T-cell (primary cell): ENCODE results near the gene GRID1. TPM values are rescaled to one million over a fixed set of nuclear protein-coding genes. Genes with fewer than 3 reads are reported as not detected.

ENCODE experiments used
- ATAC-seq, 4 experiments: fragments of 200-7000 bp in 3 of 4; fragments of 150-1000 bp in 1 of 4; cut with Tn5 transposase; replicated peaks in 1 of 4; 1 replicate in 3 of 4; 2 replicates in 1 of 4; pipeline ENCODE4 v1.10.0; 2021; ENCODE audit warnings: moderate library complexity in 3 of 4, mild to moderate bottlenecking in 2 of 4, moderate number of reproducible peaks in 1 of 4
- CTCF ChIA-PET, 2 donors: fragments of 300-600 bp; sonication (Branson Sonifier 250); formaldehyde crosslinking; loops; one replicate each; lab custom pipeline; 2022; ENCODE audit warnings: antibody characterized with exemption in 2 of 2; lab: Charles Lee
- POLR2A ChIA-PET, 2 donors: fragments of 300-600 bp; sonication (Branson Sonifier 250); formaldehyde crosslinking; loops; one replicate each; lab custom pipeline; 2022; ENCODE audit warnings: antibody characterized with exemption in 2 of 2; lab: Charles Lee
- DNase-seq, 35 experiments: peaks; one replicate each; pipeline versions ENCODE4 v3.0.0 to v3.0.0-alpha.2; 2013 to 2023
- H3K27ac ChIP-seq: one replicate; pipeline ENCODE4 v1.5.1; 2013; ENCODE audit warnings: low read length
- H3K27me3 ChIP-seq, 2 experiments: replicated peaks in 1 of 2; 1 replicate in 1 of 2; 2 replicates in 1 of 2; pipeline versions ENCODE4 v1.6.1 to v1.7.0; 2013; ENCODE audit warnings: low read length in 1 of 2, mixed read lengths in 1 of 2; ENCODE audit not compliant: control insufficient read depth in 2 of 2, insufficient read depth in 2 of 2; ENCODE audit errors: extremely low read depth in 1 of 2
- H3K36me3 ChIP-seq, 2 donors: 1 replicate in 1 of 2; 2 replicates in 1 of 2; pipeline versions ENCODE4 v1.6.1 to v1.7.0; 2013; ENCODE audit warnings: low read length in 1 of 2; ENCODE audit not compliant: control insufficient read depth in 2 of 2, insufficient read depth in 1 of 2; ENCODE audit errors: extremely low read depth in 1 of 2
- H3K4me1 ChIP-seq, 2 experiments: 1 replicate in 1 of 2; 2 replicates in 1 of 2; pipeline versions ENCODE4 v1.6.1 to v1.7.0; 2013; ENCODE audit warnings: low read length in 2 of 2, mixed read lengths in 1 of 2; ENCODE audit not compliant: insufficient read depth in 2 of 2, control insufficient read depth in 1 of 2; ENCODE audit errors: extremely low read depth in 1 of 2
- H3K4me3 ChIP-seq, 2 donors: 1 replicate in 1 of 2; 2 replicates in 1 of 2; pipeline versions ENCODE4 v1.5.1 to v1.7.0; 2013; ENCODE audit warnings: mild to moderate bottlenecking in 2 of 2, low read length in 1 of 2, moderate library complexity in 1 of 2; ENCODE audit not compliant: control insufficient read depth in 1 of 2; ENCODE audit errors: extremely low read depth in 1 of 2
- H3K9me3 ChIP-seq: 2 replicates; pipeline ENCODE4 v1.7.0; 2013
- H3K27ac Mint-ChIP-seq, 2 donors: one replicate each; pipeline ENCODE4 v1.8.0; 2020 to 2021; ENCODE audit warnings: mild to moderate bottlenecking in 2 of 2, mixed read lengths in 2 of 2
- H3K27me3 Mint-ChIP-seq, 2 donors: one replicate each; pipeline ENCODE4 v1.8.0; 2021 to 2022; ENCODE audit warnings: mixed read lengths in 2 of 2
- H3K36me3 Mint-ChIP-seq: one replicate; pipeline ENCODE4 v1.8.0; 2021; ENCODE audit warnings: mixed read lengths
- H3K4me1 Mint-ChIP-seq, 3 donors: one replicate each; pipeline ENCODE4 v1.8.0; 2020 to 2022; ENCODE audit warnings: mixed read lengths in 3 of 3, mild to moderate bottlenecking in 1 of 3
- H3K4me3 Mint-ChIP-seq, 3 donors: one replicate each; pipeline ENCODE4 v1.8.0; 2020 to 2022; ENCODE audit warnings: mild to moderate bottlenecking in 3 of 3, mixed read lengths in 3 of 3, moderate library complexity in 3 of 3
- H3K9me3 Mint-ChIP-seq, 3 donors: one replicate each; pipeline ENCODE4 v1.8.0; 2020 to 2022; ENCODE audit warnings: mixed read lengths in 3 of 3
- WGBS: methylation state at CpG from one replicate; pipeline ENCODE4 v1.1.5; 2013; ENCODE audit warnings: missing lambda C conversion rate; ENCODE audit not compliant: insufficient coverage; 5-methylcytosine and 5-hydroxymethylcytosine counted together
- total RNA-seq, 35 experiments: library from RNA in 6 of 35; stranded (reverse) in 6 of 35; fragments of 120-200 nt in 1 of 35; gene quantifications; one replicate each; pipeline versions ENCODE4 v1.2.1 to v1.2.4 and lab custom pipeline; 2013 to 2026

The GRID1 gene
- total RNA-seq, 5 donors from 2014 or later (not counting 1 experiment from before 2014, with no cell fraction given): 0.68 TPM; not detected in 4

DNA sequence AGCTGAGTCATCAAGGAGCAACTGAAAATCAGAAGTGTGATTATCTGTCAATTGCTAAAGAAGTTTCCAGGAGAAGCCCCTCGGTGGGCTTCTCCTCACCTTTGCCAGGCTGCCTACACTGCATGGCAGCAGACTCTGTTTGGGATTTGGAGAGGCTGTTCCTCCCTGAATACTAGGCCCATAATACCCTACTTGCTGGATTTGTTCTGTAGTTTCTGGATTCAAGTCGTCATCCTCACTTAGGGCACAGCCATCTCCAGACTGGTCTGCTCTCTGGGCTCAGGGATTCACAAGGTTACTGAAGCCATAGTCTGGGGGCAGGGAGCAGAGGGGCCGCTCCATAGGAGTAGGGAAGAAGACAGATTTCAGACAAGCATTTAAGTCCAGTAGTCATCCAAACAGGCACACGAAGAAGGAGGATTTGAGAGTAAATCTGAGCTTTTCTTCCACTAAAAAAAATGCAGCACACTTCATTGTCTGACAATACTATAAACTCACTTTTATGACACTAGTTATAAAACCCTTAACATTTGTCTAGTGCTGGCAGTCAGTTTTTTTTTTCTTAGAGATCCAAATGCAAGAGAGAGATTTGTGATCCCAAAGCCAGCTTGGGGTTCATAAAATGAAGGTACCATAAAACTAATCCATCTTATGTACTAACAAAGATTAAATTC lies 723.3 kb downstream of the GRID1 start:
- ChIA-PET CTCF (no interaction called here), POLR2A (interaction anchor here in 1 of 2 donors (0.6 kb wide), 1 partner anchor 13 kb away, joined by 3 read pairs; no protein-coding TSS in a partner anchor)
- H3K36me3 ChIP-seq: no peaks in the 10 kb centered on the region
- H3K27me3 Mint-ChIP-seq: peaks cover 0 to under 1% of the 10 kb centered on the region in 2 donors
- no peaks in the 10 kb centered on the region for H3K4me1 ChIP-seq
- no peaks in the 10 kb centered on the region for H3K9me3 Mint-ChIP-seq
- no peaks in the 10 kb centered on the region for H3K27me3 ChIP-seq
- WGBS: 63% methylated on average over 2 of the region's 4 CpGs
- no peaks in the 10 kb centered on the region for H3K9me3 ChIP-seq
- H3K4me3 ChIP-seq: no peak overlapping the region
- H3K4me3 Mint-ChIP-seq: no peak overlapping the region
- ATAC-seq: no peak
- H3K4me1 Mint-ChIP-seq: no peaks in the 10 kb centered on the region
- H3K36me3 Mint-ChIP-seq: no peaks in the 10 kb centered on the region
- H3K27ac ChIP-seq: no peak overlapping the region
- no peak for DNase-seq
- H3K27ac Mint-ChIP-seq: no peak overlapping the region

DNA sequence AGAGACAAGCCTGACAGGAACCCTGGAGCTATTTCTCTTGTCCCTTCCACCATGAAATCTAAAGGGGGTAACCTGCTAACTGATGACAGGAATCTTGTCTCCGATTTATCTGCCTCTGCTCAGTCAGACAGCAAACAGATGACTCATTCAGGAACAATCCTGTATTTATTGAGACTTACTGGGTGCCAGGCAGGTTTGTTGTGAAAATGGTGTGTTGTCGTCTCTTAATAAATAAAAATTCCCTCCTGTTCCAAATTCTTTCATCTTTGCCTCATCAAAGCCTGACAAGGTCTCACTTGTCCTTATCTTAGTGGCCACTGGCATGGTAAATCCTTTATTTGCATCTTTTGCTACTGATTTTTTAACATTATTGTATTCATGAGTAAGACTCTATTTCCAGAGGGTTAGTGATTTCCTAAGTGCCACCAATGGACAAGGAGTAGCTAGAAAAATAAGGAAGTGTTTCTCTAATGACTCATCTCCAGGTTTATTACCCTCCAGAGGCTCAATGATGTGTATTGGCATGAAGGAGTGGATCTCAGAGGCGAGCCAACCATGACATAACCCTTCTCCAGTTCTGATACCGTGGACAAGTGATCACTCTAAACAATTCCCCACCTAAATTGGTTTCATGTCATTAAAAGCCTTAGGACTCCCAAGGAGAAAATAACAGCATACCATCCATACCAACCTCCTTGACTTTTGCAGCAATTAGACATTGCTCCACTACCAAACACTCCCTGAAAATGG lies 724.0 kb downstream of the GRID1 start:
- Mint-ChIP-seq H3K4me3 (no peak overlapping the region), H3K9me3 (no peaks in the 10 kb centered on the region), H3K27me3 (no peaks in the 10 kb centered on the region), H3K27ac (no peak overlapping the region), H3K36me3 (no peaks in the 10 kb centered on the region), H3K4me1 (no peaks in the 10 kb centered on the region)
- no peak overlapping the region for H3K27ac ChIP-seq
- H3K4me3 ChIP-seq: no peak overlapping the region
- H3K36me3 ChIP-seq: no peaks in the 10 kb centered on the region
- H3K4me1 ChIP-seq: no peaks in the 10 kb centered on the region
- H3K27me3 ChIP-seq: no peaks in the 10 kb centered on the region
- ATAC-seq (no peak), DNase-seq (no peak)
- ChIA-PET POLR2A (no interaction called here), CTCF (no interaction called here)
- H3K9me3 ChIP-seq: no peaks in the 10 kb centered on the region
- 25% methylated on average over 1 of the region's 4 CpGs for WGBS

DNA sequence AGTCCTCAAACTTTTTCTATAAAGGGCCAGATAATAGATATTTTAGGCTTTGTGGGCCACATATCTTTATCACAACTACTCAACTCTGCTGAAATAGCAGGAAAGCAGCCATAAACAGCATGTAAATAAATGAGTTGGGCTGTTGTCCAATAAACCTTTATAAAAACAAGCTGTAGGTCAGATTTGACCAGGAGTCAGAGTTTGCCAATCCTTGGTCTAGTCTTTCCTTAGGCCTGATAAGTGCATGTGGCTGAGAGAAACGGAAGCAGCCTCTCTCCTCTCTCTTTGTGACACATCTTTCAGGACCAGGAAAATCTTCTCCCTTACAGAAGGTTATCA lies 724.5 kb downstream of the GRID1 start:
- Histone ChIP-seq H3K27me3 (no peaks in the 10 kb centered on the region), H3K4me1 (no peaks in the 10 kb centered on the region), H3K27ac (no peak overlapping the region), H3K4me3 (no peak overlapping the region), H3K36me3 (no peaks in the 10 kb centered on the region), H3K9me3 (no peaks in the 10 kb centered on the region)
- ATAC-seq: no peak
- DNase-seq: no peak
- Mint-ChIP-seq H3K36me3 (no peaks in the 10 kb centered on the region), H3K27me3 (no peaks in the 10 kb centered on the region), H3K4me3 (no peak overlapping the region), H3K27ac (no peak overlapping the region), H3K9me3 (no peaks in the 10 kb centered on the region), H3K4me1 (no peaks in the 10 kb centered on the region)
- 100% methylated on average over 1 of the region's 1 CpG for WGBS
- ChIA-PET POLR2A (no interaction called here), CTCF (no interaction called here)

GRCh38 chr10:85641479-85642009 lies 725.1 kb downstream of the GRID1 start:
- Mint-ChIP-seq H3K27ac (no peak overlapping the region), H3K27me3 (no peaks in the 10 kb centered on the region), H3K36me3 (no peaks in the 10 kb centered on the region), H3K4me1 (no peaks in the 10 kb centered on the region), H3K9me3 (no peaks in the 10 kb centered on the region), H3K4me3 (no peak overlapping the region)
- 77% methylated on average over 5 of the region's 6 CpGs for WGBS
- Histone ChIP-seq H3K9me3 (no peaks in the 10 kb centered on the region), H3K27me3 (no peaks in the 10 kb centered on the region), H3K27ac (no peak overlapping the region), H3K36me3 (no peaks in the 10 kb centered on the region), H3K4me3 (no peak overlapping the region), H3K4me1 (no peaks in the 10 kb centered on the region)
- ATAC-seq: no peak
- ChIA-PET POLR2A (no interaction called here), CTCF (no interaction called here)
- no peak for DNase-seq

- CTCF ChIA-PET: no interaction called here
- H3K27me3 Mint-ChIP-seq: no peaks in the 10 kb centered on the region
- no peak overlapping the region for H3K27ac Mint-ChIP-seq
- no peak for DNase-seq
- no peaks in the 10 kb centered on the region for H3K9me3 ChIP-seq
- peaks cover 12 to 14% (median 13%) of the 10 kb centered on the region in 3 donors for H3K4me1 Mint-ChIP-seq
- H3K4me1 ChIP-seq: peaks cover 0 to 2% of the 10 kb centered on the region in 2 experiments
- H3K9me3 Mint-ChIP-seq: no peaks in the 10 kb centered on the region
- H3K27me3 ChIP-seq: no peaks in the 10 kb centered on the region
- H3K27ac ChIP-seq: no peak overlapping the region
- H3K4me3 Mint-ChIP-seq: no peak overlapping the region
- no peak for ATAC-seq
- POLR2A ChIA-PET: no interaction called here
- no peaks in the 10 kb centered on the region for H3K36me3 ChIP-seq
- H3K36me3 Mint-ChIP-seq: no peaks in the 10 kb centered on the region
- no peak overlapping the region for H3K4me3 ChIP-seq
Measured at GRCh38 chr10:85638797-85639196, 727.8 kb downstream of the GRID1 start.

GRCh38 chr10:85635650-85636049 lies 730.9 kb downstream of the GRID1 start:
- Histone ChIP-seq H3K27me3 (no peaks in the 10 kb centered on the region), H3K4me3 (no peak overlapping the region), H3K9me3 (no peaks in the 10 kb centered on the region), H3K4me1 (peaks cover 0 to 2% of the 10 kb centered on the region in 2 experiments), H3K36me3 (no peaks in the 10 kb centered on the region), H3K27ac (no peak overlapping the region)
- ChIA-PET CTCF (no interaction called here), POLR2A (no interaction called here)
- no peaks in the 10 kb centered on the region for H3K27me3 Mint-ChIP-seq
- H3K27ac Mint-ChIP-seq: no peak overlapping the region
- H3K4me1 Mint-ChIP-seq: peaks cover 12 to 14% (median 13%) of the 10 kb centered on the region in 3 donors
- H3K9me3 Mint-ChIP-seq: no peaks in the 10 kb centered on the region
- no peaks in the 10 kb centered on the region for H3K36me3 Mint-ChIP-seq
- 69% methylated on average over 1 of the region's 5 CpGs for WGBS
- no peak for DNase-seq
- H3K4me3 Mint-ChIP-seq: no peak overlapping the region
- ATAC-seq: no peak
